NCI-H345 treated with DMSO at 0.1 percent for 48 hours (cell line): ENCODE measurements around the gene ERC2.
A peak's percentile ranks its signal among the peaks of the same experiment; 100 is the strongest.
"Not testable (repeated sequence)": the region's sequence is repeated elsewhere in the genome, so short reads cannot be mapped to it uniquely, and the experiment has no call there.

ENCODE experiments used
- DNase-seq: peaks from one replicate; lab custom pipeline; 2025; ENCODE audit not compliant: unreplicated experiment; lab: John Stamatoyannopoulos, UW

Gene ERC2

DNA sequence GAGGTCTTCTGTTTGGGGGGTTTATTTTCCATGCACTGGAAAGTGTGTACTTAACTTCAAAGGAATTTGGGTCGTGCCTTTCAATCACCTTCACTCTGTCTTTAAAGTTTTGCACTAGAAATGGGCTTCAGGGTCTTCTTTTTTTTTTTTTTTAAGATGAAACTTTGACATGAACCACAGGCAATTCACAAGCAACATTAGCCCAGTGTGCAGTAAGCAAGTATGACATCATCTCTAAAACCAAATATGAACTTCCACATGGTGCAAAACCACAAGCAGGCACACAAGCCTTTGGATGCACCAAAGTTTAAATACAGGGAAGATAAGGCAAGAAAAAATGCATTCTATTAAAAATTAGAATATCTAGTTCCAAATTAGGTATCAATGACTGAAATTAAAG is 381.9 kb downstream of the ERC2 start:
- DNase-seq: no peak

DNA sequence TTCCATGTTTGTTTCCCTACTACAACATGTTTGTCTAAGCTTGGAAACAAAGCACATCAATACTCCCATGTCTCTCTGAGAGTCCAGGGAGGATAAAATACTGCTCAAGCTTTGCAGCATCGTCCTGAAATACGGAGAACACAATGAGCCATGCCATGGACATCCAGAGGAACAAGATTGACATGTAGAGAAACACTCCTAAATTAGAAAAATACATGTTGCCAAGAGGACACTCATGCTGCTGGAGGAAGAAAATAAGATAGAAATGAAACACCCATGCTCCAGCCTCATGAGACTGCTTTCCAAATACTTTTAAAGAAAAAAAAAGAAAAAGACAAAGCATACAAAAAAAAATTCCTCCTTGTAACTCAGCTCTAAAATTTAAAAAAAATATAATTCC is 387.0 kb downstream of the ERC2 start:
- DNase-seq: no peak

DNA sequence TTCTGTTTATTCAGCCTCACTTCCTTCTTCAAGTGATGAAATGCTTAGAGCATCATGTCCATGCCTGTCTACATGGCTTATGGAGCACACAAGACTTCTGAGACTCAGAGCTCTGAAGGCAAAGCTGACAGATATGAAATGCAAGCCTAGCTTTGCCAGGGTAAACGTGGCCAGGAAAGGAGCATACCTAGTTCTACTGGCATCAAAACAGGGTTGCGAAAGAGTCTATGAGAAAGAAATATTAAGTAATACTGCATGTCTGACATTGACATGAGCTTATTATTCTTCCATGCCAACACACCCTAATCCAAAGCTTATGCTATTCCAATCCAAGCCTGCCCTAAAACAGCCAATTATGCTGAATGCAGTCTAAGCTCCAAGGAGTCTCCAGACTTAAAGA is 391.5 kb downstream of the ERC2 start:
- DNase-seq: no peak

DNA sequence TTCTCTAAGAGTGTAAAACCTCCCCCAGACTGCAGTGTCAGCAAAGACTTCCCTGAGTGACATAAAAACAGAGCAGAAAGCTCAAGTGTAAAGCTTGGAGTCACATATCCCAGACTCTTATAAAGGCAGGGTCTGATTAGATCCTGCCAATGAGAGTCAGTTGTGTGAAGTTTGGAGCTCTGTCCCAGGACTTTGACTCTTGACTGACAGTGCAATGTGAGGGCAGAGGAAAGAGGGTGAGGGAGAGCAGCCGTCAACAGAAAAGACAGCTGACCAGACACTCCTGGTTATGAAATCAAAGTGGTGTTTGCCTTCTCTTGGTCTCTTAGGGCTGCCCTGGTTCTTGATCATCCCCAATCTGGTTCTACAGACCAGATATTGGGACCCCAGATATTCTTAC is 393.2 kb downstream of the ERC2 start:
- DNase-seq: no peak

DNA sequence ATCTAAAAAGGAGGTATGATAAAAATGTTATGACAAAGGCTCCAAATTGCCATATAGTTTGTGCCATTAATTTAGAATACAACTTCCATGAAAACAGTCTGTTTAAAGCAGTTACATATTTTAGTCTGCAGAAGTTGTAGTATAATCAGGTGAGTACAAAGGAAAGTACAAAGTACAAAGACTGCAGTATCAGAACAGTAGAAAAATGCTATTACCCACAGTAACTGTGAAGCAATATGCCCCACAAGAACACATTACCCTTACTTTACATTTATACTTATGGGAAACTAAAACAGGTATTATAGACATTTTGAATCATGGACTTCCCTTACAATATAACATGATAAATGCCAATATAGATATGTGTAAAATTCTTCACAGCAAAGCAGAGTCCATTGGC is 398.5 kb downstream of the ERC2 start:
- no peak for DNase-seq

DNA sequence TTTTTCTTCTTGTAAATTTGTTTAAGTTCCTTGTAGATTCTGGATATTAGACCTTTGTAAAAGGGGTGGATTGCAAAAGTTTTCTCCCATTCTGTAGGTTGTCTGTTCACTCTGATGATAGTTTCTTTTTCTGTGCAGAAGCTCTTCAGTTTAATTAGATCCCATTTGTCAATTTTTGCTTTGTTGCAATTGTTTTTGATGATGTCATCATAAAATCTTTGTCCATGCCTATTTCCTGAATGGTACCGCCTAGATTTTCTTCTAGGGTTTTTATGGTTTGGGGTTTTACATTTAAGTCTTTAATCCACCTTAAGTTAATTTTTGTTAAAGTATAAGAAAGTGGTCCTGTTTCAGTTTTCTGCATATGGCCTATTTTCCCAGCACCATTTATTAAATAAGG is 401.9 kb downstream of the ERC2 start:
- not testable (repeated sequence) for DNase-seq

DNA sequence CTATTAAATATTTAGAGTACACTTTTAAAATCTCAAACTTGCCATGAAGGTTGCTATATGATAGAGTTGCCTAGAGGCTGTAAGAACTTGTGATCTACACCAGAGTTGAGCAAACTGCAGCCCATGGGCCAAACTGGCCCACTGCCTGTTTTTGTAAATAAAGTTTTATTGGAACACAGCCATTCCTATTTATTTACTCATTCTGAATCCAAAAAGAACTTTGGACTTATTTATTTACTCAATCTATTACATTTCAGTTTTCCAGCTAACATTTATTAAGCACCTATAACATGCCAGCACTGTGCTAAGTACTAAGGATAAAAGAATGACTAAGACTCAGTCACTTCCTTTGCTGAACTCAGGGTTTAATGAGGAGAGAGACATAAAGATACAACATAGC is 403.6 kb downstream of the ERC2 start:
- no peak for DNase-seq

DNA sequence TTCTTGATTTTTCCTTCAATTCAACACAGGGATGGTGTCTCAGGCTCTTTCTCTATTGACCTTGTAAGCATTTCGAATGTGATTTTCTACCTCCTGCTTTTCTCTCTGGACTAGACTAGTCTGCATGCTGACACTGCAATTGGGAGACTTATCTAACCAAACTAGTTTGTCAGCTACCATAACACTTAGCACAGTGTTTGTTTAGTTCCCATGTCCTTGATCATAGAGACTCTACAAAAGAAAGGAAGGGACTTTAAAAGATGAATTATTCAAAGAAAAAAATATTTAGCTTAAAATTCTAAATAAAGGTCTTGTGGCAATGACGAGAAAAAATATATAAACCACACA is 407.0 kb downstream of the ERC2 start:
- no peak for DNase-seq

DNA sequence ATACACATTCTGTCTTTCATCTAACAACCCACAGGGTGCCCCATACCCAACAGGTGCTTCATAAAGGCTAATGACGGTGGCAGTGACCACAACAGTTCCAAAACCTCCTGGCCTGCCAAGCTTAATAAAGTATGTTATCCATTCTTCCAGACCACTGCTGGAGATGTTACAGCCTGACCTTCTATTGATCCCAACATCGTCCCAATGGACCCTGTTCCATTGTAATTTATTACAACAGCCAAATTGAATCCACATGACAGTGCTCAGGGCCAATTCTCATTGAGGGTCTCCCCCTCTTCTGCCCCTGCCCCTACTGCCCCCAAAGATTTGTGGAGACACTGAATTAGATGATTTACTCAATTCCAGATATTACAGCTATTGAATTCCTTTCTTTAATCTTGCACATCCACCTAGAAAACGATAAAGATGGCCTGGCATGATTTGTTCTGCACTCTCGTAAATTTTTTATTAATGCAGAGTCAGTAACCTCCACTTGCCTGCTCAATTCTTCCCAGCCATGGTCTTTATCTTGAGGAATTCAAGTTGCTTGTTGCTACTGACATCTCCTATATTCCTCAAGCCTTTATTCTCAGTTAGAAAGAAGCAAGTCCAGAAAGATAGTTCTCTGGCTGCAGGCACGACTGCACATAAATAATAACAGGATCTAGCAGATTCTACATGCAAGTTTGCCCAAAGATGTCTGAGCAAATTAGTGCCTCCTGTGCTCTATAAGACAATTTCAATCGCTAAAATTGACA is 407.6 kb downstream of the ERC2 start:
- DNase-seq: no peak

DNA sequence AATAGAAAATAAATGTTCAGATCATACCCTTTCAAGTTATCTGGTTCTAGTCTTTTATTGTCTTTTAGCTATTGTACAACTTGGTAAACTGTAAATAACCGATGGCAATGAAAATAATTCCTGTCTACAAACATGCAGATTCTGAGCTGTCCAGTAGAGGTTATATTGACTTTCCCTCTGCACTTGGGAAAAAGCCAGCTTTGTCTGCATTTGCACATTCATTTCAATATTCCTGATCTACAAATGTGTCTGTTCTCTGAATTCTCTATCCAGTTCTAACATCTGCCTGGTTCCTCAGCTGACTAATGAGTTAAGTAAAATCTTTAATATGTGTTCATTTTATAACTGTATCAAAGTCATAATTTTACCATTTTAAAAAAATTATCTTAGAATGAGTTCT is 408.5 kb downstream of the ERC2 start:
- no peak for DNase-seq

DNA sequence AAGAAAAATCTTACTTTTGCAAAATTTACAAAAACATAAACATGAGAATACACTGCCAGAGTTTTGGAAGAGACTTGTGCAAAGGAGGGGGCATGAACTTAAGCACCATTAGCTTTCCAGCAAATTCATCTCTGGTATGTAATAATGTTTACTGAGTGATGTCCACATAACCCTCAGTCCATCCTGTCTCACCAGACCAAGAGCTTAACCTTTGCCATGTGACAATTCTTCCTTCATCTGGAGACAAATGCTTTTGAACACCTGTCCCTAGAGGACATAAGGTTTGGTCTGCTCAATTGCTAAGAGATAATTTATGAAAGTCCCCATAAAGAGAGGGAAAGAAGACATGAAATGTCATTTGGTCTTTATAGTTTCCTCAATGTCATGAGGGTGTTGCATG is 412.3 kb downstream of the ERC2 start:
- DNase-seq: no peak

DNA sequence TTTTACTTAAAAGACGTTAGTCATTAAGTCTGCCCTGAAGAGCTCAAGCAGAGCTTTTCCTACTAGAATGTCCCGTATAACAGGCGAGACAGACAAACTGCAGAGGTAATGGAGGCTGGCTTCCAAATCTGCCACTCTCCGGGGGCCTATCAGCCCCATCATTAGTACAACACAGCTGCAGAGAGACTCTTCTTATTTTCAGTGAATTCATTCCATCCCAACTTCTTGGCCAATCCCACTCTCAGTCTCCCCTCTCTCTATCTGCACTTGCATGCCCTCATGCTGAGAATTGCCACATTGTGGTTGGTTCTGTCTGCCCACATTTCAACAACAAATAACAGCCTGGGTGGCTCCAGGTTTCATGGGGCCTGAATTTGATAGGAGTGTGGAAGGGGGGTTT is 412.7 kb downstream of the ERC2 start:
- no peak for DNase-seq

DNA sequence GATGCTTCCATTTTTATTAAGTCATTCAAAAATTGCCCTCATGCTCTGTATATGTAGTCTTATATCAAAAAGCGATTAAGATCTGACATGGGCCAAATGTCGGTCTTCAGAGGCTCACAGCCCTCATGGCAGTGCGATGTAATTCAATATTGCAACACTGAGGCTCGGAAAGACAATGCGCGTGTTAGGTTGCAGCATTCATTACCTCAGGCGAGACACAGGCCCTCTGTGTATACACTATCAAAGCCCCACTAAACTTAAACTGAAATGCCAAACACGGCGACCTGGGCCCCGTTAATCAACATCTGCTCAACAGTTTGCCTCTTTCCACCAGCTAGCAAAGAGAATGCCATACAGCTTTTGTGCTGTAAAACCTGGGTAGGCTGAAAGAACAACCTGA is 413.4 kb downstream of the ERC2 start:
- DNase-seq: no peak

DNA sequence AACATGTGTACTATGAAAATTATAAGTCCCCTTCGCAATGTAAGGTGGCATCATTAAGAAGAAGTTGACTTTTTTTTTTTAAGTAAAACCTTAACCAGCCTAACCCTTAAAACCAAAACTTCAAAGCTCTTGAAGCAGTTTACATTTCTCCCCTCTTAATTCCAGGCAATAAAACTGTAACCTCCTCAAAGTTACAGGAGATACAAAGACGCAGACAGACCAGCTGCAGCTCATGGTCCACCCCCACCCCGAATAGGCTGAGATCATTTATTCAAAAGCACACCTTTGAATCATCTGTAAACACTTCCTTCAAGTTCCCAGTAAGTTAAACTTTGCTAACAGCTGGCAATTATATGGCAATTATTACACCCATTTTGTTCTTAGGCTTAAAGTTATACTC is 414.5 kb downstream of the ERC2 start:
- no peak for DNase-seq

DNA sequence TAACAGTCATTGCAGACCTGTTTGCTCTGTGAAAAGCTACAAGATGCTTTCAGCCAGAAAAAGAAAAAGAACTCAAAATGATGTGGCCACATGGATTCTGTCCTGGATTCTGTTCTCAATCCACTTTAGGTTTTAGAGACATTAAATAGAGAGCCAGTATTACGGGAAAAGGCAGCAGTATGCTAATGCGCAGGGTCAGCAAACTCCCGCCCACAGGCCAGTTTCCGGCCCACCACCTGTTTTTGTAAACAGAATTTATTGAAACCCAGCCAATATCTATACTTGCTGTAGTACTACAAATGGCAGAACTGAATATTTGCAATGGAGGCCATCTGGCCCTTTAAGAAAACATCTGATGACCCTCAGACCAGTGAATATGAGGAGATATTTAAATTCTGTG is 416.1 kb downstream of the ERC2 start:
- DNase-seq: no peak

DNA sequence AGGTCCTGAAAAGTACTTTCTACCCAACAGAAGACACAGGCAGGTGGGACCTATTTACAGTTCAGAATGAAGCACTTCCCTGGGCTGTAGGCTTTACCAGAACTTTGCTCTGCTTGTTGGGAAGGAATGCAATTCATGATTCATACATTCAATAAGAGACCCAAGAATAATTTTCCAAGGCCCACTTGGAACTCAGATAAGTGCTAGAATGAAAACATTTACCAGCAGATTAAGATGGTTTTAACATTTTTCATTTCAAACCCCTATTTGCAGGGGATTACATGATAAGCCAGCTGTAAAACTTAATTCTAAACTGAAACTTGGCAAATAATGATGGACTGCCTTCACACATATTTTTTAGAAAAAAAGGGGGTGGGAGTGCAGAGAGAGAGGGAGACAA is 417.2 kb downstream of the ERC2 start:
- DNase-seq: no peak

DNA sequence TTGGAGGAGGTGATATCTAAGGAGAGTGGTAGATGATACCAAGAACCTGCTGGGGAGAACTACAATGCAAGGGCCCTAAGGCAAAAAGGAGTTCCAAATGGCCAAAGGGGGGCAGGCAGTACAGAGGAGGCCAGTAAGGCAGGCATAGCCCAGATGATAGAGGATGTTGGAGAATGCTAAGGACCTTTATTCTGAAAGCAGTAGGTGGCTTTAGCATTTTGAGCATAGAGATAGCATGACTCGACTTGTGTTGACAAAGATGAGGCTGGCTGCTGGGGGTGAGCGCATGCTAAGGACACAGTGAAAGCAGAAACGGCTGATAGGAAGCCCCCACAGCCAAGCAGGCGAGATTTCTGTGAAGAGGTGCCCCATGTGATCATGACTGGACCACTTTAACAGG is 419.3 kb downstream of the ERC2 start:
- no peak for DNase-seq

DNA sequence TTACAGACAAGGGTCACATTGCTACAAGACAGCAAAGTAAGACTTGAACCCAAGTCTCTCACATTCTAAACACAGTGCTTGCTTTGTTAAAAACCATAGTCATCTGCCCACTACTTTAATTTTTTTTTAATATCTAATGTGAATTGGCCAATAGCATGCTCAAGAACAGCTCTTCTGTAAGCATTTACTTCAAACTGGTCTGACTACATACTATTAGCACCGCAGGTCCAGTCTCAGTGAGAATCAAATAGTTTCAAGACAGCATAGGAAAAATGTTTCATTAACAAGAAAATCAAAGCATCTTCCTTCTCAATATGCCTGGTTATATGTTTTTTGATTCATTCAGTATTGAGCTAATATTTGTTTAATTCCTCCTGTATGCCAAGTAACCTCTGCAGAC is 419.9 kb downstream of the ERC2 start:
- no peak for DNase-seq

DNA sequence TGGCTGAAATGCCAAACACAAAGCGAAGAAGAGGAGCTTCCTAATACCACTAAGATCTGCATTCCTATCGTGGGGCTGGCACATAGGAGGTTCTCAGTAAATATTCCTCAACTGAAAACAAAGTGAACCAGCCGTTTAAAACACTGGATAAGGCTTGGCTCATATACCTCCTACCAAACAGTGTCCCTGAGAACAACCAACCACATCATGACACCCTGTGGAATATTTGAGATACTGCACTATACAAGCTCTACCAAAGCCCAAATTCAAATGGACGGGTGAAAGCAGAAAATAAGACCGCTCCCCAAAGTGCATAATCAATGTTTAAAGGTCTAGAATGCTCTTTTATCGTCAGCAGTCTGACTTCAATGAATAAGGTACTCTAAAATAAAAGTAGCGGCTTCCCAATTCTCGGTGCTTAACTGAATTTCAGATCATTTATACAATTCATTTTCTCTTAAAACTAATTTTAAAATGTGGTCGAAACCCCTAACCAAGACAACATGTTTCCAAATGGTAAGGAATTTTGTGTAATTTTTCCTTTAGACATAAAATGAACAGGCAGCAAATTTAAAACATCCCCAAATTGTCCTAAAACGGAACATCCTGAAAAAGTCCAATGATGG is 425.8 kb downstream of the ERC2 start:
- no peak for DNase-seq

DNA sequence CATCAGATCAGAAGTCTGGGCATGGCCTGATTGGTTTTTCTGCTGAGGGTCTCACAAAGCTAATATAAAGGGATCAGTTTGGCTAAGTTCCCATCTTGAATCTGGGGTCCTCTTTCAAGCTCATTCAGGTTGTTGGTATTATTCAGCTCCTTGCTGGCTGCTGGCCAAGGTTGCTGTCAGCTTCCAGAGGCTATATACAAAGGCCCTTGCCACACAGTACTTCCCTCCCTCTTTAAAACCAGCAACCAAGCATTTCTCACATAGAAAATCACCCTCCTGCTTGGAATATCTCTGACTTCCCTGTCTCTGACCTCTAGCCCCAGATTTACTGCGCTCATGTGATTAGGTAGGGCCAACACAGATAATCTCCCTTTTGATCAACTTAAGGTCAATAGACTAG is 442.9 kb downstream of the ERC2 start:
- DNase-seq: peak; percentile 3

DNA sequence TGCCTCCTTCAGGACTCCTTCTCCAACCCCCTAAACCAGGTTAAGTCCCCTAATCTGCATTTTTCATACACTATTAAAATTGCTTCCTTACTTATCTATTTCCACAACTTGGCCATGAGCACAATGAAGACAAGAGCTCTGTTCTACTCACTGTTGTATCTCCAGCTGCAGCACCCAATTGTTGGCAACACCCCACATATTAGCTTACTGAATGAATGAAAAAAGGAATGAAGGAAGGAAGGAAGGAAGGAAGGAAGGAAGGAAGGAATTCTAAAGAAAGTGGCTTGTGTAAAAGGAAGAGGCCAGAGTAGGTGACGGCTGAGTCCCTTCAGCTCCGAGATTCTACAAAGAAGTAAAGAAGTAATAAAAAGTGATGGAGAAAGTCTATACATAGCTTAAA is 444.7 kb downstream of the ERC2 start:
- no peak for DNase-seq

DNA sequence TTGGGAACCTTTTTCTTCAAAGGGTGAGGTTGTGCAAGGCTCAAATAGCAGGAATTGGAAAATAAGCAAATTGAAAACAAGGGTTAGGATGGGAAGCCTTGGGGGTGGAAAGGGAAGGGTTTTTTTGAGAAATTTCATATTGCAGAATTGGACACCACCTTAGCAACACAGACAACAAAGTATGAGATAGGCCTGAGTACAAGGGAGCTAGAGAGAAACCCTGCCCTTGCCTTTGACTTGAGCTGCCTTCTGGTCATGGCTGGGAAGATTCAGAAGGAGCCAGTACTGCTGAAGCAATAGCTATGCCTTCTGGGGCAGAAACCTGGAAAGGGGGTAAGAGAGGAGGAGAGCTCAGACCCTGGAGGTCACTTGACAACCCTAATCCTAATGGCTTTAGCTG is 445.6 kb downstream of the ERC2 start:
- no peak for DNase-seq

DNA sequence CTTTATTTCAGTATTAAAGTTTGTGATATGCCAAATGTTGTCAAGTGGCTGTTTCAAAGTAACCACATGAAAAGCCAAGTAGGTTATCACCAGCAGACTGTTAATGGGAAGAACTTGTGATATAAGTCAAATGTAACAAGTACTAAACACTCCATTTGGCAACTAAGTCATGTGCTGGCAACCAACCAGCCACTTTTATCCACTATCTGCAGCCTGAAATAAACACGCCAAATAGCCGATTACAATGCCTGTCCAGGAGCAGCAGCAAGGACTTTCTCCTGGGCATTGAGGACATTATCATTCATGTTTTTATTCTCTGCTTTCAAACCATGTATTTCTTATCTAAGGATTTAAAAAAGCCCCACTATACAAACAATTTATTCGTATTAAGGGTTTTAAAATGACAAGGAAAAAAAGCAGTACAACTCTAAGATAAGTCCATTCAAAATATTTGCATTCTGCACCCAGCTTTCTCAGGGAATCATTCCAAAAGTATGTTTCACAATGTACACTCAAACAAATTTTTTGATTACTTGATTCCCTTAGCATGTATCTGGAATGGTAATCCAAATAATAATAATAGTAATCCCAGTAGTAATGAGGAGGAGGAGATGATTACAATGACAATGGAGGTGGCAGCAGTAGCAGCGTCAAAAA is 448.6 kb downstream of the ERC2 start:
- DNase-seq: peak; percentile 6
